ENCODE measurements around the gene CTRL. TPM values are rescaled to one million over a fixed set of nuclear protein-coding genes. Genes with fewer than 3 reads are reported as not detected.

The CTRL gene
- total and polyA plus RNA-seq, 2 donors (not counting 3 experiments of a cell fraction or from before 2014, with no cell fraction given): 1.0 to 1.1 TPM

DNA sequence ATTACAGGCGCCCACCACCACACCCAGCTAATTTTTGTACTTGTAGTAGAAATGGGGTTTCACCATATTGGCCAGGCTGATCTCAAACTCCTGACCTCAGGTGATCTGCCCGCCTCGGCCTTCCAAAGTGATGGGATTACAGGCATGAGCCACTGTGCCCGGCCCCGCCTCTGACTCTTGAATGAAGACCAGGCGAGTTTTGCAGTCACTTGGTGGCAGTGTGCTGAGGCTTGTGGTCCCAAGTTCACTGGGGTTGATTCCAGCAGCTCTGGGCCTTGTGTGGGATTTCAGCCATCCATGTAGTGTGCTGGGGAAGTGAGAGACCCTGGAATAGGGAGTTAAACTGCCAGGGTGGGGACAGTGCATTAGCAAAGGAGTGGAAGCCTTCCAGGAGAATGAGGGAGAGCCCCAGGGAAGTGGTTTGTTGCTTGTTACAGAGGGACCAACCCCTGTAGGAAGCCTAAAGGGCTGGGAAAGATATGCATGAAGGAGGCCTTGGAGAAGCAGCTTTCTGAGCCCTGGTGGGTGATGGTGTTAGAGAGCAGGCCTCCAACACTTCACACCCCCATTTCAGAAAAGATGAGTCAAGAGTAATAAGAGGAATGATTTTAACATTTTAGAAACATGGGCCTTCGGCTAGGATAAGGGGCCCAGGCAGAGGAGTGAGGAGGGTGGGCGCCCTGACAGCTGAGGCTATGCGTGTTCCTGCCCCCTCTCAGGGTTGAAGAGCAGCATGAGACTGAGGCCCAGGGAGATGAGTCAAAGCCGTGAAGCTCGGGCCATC, 24.1 kb downstream of the CTRL start:
- FAIRE-seq: no peak
- Histone ChIP-seq H3K4me2 (ENCODE audit: insufficient read depth, low read length) (no peak overlapping the region), H3K9me3 (replicated peaks; ENCODE audit: control insufficient read depth, insufficient read depth, low read length) (no peaks in the 10 kb centered on the region), H3K27me3 (ENCODE audit: control insufficient read depth in 2 of 2, insufficient read depth in 2 of 2, low read length in 2 of 2) (no peaks in the 10 kb centered on the region), H3K9me1 (replicated peaks; ENCODE audit: control insufficient read depth, extremely low read depth, insufficient read depth, low read length) (no peaks in the 10 kb centered on the region), H3K36me3 (ENCODE audit: control insufficient read depth in 2 of 2, extremely low read depth in 1 of 2, insufficient read depth in 2 of 2, low read length in 2 of 2) (peaks cover 3 to 15% of the 10 kb centered on the region in 2 experiments), H3K4me1 (ENCODE audit: control insufficient read depth, extremely low read depth, insufficient read depth, low read length) (peaks cover 5% of the 10 kb centered on the region), H3K27ac (ENCODE audit: insufficient read depth, low read depth, low read length) (no peak overlapping the region), H3K79me2 (ENCODE audit: control insufficient read depth, insufficient read depth, low read length) (no peaks in the 10 kb centered on the region), H3K4me3 (replicated peaks in 1 of 3; ENCODE audit: insufficient read depth in 1 of 3, low read depth in 1 of 3, low read length in 3 of 3) (no peak overlapping the region), H2AFZ (ENCODE audit: low read depth, low read length) (no peak overlapping the region), H3K9ac (replicated peaks; ENCODE audit: extremely low read depth, insufficient read depth, low read length) (no peak overlapping the region), H4K20me1 (replicated peaks; ENCODE audit: control insufficient read depth, extremely low read depth, insufficient read depth, low read length) (no peaks in the 10 kb centered on the region)
- POLR2A ChIA-PET: no interaction called here
- TF ChIP-seq, protein P1, sequence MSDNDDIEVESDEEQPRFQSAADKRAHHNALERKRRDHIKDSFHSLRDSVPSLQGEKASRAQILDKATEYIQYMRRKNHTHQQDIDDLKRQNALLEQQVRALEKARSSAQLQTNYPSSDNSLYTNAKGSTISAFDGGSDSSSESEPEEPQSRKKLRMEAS (IDR thresholded peaks at IDR 0.05; ENCODE audit: insufficient read depth, insufficient read length): no peak
- TF ChIP-seq POLR2A (IDR thresholded peaks at IDR 0.05; ENCODE audit: low read depth, low read length): no peak
- TF ChIP-seq POLR2AphosphoS5 (IDR thresholded peaks at IDR 0.05; ENCODE audit: insufficient read depth, low read depth, low read length): no peak
- no peak for TF ChIP-seq JUN (IDR thresholded peaks at IDR 0.05; ENCODE audit: borderline replicate concordance, insufficient read depth, insufficient read length, low read depth)
- TF ChIP-seq FOS (IDR thresholded peaks at IDR 0.05; ENCODE audit: borderline replicate concordance, insufficient read depth, low read length): no peak
- no peak for TF ChIP-seq GATA2 (IDR thresholded peaks at IDR 0.05; ENCODE audit: insufficient read depth, insufficient read length, low read depth, low read length)
- no peak for TF ChIP-seq MYC (IDR thresholded peaks at IDR 0.05; ENCODE audit: low read depth, low read length)
- TF ChIP-seq EZH2 (IDR thresholded peaks at IDR 0.05; ENCODE audit: borderline replicate concordance, low read depth, low read length, severe bottlenecking): no peak
- TF ChIP-seq, protein P2, sequence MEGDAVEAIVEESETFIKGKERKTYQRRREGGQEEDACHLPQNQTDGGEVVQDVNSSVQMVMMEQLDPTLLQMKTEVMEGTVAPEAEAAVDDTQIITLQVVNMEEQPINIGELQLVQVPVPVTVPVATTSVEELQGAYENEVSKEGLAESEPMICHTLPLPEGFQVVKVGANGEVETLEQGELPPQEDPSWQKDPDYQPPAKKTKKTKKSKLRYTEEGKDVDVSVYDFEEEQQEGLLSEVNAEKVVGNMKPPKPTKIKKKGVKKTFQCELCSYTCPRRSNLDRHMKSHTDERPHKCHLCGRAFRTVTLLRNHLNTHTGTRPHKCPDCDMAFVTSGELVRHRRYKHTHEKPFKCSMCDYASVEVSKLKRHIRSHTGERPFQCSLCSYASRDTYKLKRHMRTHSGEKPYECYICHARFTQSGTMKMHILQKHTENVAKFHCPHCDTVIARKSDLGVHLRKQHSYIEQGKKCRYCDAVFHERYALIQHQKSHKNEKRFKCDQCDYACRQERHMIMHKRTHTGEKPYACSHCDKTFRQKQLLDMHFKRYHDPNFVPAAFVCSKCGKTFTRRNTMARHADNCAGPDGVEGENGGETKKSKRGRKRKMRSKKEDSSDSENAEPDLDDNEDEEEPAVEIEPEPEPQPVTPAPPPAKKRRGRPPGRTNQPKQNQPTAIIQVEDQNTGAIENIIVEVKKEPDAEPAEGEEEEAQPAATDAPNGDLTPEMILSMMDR (IDR thresholded peaks at IDR 0.05; ENCODE audit: extremely low read depth in 1 of 2, insufficient read depth in 1 of 2, low read depth in 1 of 2, low read length in 2 of 2): no peak
- CTCF ChIA-PET: no interaction called here
- DNase-seq (ENCODE audit: low read depth, low spot score): no peak
- intact Hi-C loops (cut with micrococcal nuclease): loop anchor here (10.0 kb wide), 1 partner anchor 593 kb away; no protein-coding TSS in a partner anchor
- dilution Hi-C loops (cut with MboI; ENCODE audit: extremely low pct_ligation_motif_present, low sequenced_read_pairs): loop anchor here (25.0 kb wide), 1 partner anchor 220 kb away; no protein-coding TSS in a partner anchor
- no TSS peak for BruUV-seq (replicated peaks)

All from endothelial cell of umbilical vein (primary cell).